Activated B cell treated with CpG ODN at 0.5 μM for 24 hours (primary cell): ENCODE results near the gene ERC2. TPM values are rescaled to one million over a fixed set of nuclear protein-coding genes. Genes with fewer than 3 reads are reported as not detected.

Experiments used
- ATAC-seq: fragments of 200-7000 bp; cut with Tn5 transposase; one replicate; pipeline ENCODE4 v1.10.0; 2021; ENCODE audit warnings: low read depth, mild to moderate bottlenecking, moderate library complexity
- CTCF ChIA-PET: fragments of 350-600 bp; sonication (Branson Sonifier 250); formaldehyde crosslinking; loops from one replicate; lab custom pipeline; 2021; ENCODE audit warnings: antibody characterized with exemption; lab: Charles Lee
- POLR2A ChIA-PET: fragments of 350-600 bp; sonication (Branson Sonifier 250); formaldehyde crosslinking; loops from one replicate; lab custom pipeline; 2021; ENCODE audit warnings: antibody characterized with exemption; lab: Charles Lee
- DNase-seq: peaks from one replicate; pipeline ENCODE4 v3.0.0; 2022
- H3K27ac Mint-ChIP-seq: one replicate; pipeline ENCODE4 v1.8.0; 2020; ENCODE audit warnings: mixed read lengths
- H3K27me3 Mint-ChIP-seq: one replicate; pipeline ENCODE4 v1.8.0; 2021; ENCODE audit warnings: mixed read lengths
- H3K36me3 Mint-ChIP-seq: one replicate; pipeline ENCODE4 v1.8.0; 2021; ENCODE audit warnings: low read depth, mixed read lengths
- H3K4me1 Mint-ChIP-seq: one replicate; pipeline ENCODE4 v1.8.0; 2021; ENCODE audit warnings: mixed read lengths
- H3K4me3 Mint-ChIP-seq: one replicate; pipeline ENCODE4 v1.8.0; 2020; ENCODE audit warnings: mild to moderate bottlenecking, mixed read lengths
- H3K9me3 Mint-ChIP-seq: one replicate; pipeline ENCODE4 v1.8.0; 2020; ENCODE audit warnings: mixed read lengths
- CTCF ChIP-seq: fragments of 200-600 bp; IDR thresholded peaks from one replicate; pipeline ENCODE4 v1.8.0; 2022; ENCODE audit warnings: antibody characterized with exemption, mild to moderate bottlenecking
- intact Hi-C: fragments of 100-400 bp; cut with micrococcal nuclease; formaldehyde crosslinking; loops from one replicate; pipeline ENCODE4 v1.15.1; 2024
- total RNA-seq: library from RNA; stranded (reverse); gene quantifications from 2 replicates; pipeline ENCODE4 v1.2.3, GENCODE V29; 2022

The ERC2 gene
- total RNA-seq, 1 donor from 2014 or later, result not detected

- intact Hi-C loops, result no loop called here
- no peaks in the 10 kb centered on the region for H3K36me3 Mint-ChIP-seq
- H3K4me1 Mint-ChIP-seq, result no peaks in the 10 kb centered on the region
- no peak for TF ChIP-seq CTCF
- no peaks in the 10 kb centered on the region for H3K9me3 Mint-ChIP-seq
- no peak for ATAC-seq
- no peak overlapping the region for H3K4me3 Mint-ChIP-seq
- peaks cover 2% of the 10 kb centered on the region for H3K27me3 Mint-ChIP-seq
- DNase-seq, result no peak
- POLR2A ChIA-PET, result no interaction called here
- no peak overlapping the region for H3K27ac Mint-ChIP-seq
- CTCF ChIA-PET, result no interaction called here
Observed at GRCh38 chr3:56136514-56136913, 331.8 kb downstream of the ERC2 start.

- no peak overlapping the region for H3K4me3 Mint-ChIP-seq
- intact Hi-C loops, result no loop called here
- CTCF ChIA-PET, result no interaction called here
Observed at GRCh38 chr3:56135941-56136340, 332.3 kb downstream of the ERC2 start.

GRCh38 chr3:56133423-56133822, 334.8 kb downstream of the ERC2 start:
- POLR2A ChIA-PET, result no interaction called here
- H3K36me3 Mint-ChIP-seq, result no peaks in the 10 kb centered on the region

More at GRCh38 chr3:56135941-56136340, 332.3 kb downstream of the ERC2 start:
- no peaks in the 10 kb centered on the region for H3K9me3 Mint-ChIP-seq
- DNase-seq, result no peak
- H3K27me3 Mint-ChIP-seq, result peaks cover under 1% of the 10 kb centered on the region
- no peak for ATAC-seq
- H3K27ac Mint-ChIP-seq, result no peak overlapping the region
- TF ChIP-seq CTCF, result no peak
- H3K4me1 Mint-ChIP-seq, result no peaks in the 10 kb centered on the region
- H3K36me3 Mint-ChIP-seq, result no peaks in the 10 kb centered on the region
- POLR2A ChIA-PET, result no interaction called here

GRCh38 chr3:56132762-56133161, 335.5 kb downstream of the ERC2 start:
- DNase-seq (no peak), ATAC-seq (no peak)
- TF ChIP-seq CTCF, result no peak
- POLR2A ChIA-PET, result no interaction called here
- CTCF ChIA-PET, result no interaction called here
- Mint-ChIP-seq H3K4me1 (no peaks in the 10 kb centered on the region), H3K4me3 (no peak overlapping the region), H3K9me3 (no peaks in the 10 kb centered on the region), H3K27ac (no peak overlapping the region), H3K36me3 (no peaks in the 10 kb centered on the region), H3K27me3 (no peaks in the 10 kb centered on the region)
- intact Hi-C loops, result no loop called here

More at GRCh38 chr3:56133423-56133822, 334.8 kb downstream of the ERC2 start:
- DNase-seq, result no peak
- CTCF ChIA-PET, result no interaction called here
- no peak overlapping the region for H3K27ac Mint-ChIP-seq
- H3K9me3 Mint-ChIP-seq, result no peaks in the 10 kb centered on the region
- no peaks in the 10 kb centered on the region for H3K27me3 Mint-ChIP-seq
- H3K4me3 Mint-ChIP-seq, result no peak overlapping the region
- intact Hi-C loops, result no loop called here
- no peaks in the 10 kb centered on the region for H3K4me1 Mint-ChIP-seq
- no peak for TF ChIP-seq CTCF
- no peak for ATAC-seq

- Mint-ChIP-seq H3K36me3 (no peaks in the 10 kb centered on the region), H3K4me3 (no peak overlapping the region), H3K4me1 (no peaks in the 10 kb centered on the region), H3K27ac (no peak overlapping the region), H3K27me3 (peaks cover 1% of the 10 kb centered on the region), H3K9me3 (no peaks in the 10 kb centered on the region)
- intact Hi-C loops, result no loop called here
- no peak for TF ChIP-seq CTCF
- ChIA-PET POLR2A (no interaction called here), CTCF (no interaction called here)
- ATAC-seq, result no peak
- no peak for DNase-seq
Observed at GRCh38 chr3:56131974-56132590, 336.2 kb downstream of the ERC2 start.
